Measurements from ENCODE around the gene C19orf85.

C19orf85 gene

GRCh38 chr19:55488986-55489710 is 24.6 kb upstream of the C19orf85 start:
- no peak for DNase-seq

GRCh38 chr19:55487924-55488687 is 23.6 kb upstream of the C19orf85 start, which contains the start of gene SSC5D:
Gene SSC5D (plus strand): TSS chr19:55488436. CDS start chr19:55488590, 154 bp downstream.
- no peak for DNase-seq

- DNase-seq: no peak
These were observed 22.7 kb upstream of the C19orf85 start for GRCh38 chr19:55486971-55487923.

- DNase-seq: no peak
These were observed 21.8 kb upstream of the C19orf85 start for GRCh38 chr19:55486043-55486970.

GRCh38 chr19:55485439-55486011 is 21.0 kb upstream of the C19orf85 start:
- no peak for DNase-seq

GRCh38 chr19:55484593-55485438 is 20.3 kb upstream of the C19orf85 start, which contains the start of gene NAT14:
Gene NAT14 (plus strand): TSS chr19:55485188. CDS start chr19:55485709, 521 bp downstream.
- DNase-seq: no peak

- no peak for DNase-seq
These were observed 19.4 kb upstream of the C19orf85 start for GRCh38 chr19:55483706-55484592.

- no peak for DNase-seq
These were observed 18.6 kb upstream of the C19orf85 start for GRCh38 chr19:55482967-55483705.

GRCh38 chr19:55482156-55482961 is 17.8 kb upstream of the C19orf85 start:
- no peak for DNase-seq

GRCh38 chr19:55481794-55482155 is 17.2 kb upstream of the C19orf85 start:
- DNase-seq: no peak

- no peak for DNase-seq
These were observed 16.7 kb upstream of the C19orf85 start for GRCh38 chr19:55481148-55481793.

- DNase-seq: no peak
These were observed 15.1 kb upstream of the C19orf85 start for GRCh38 chr19:55479451-55480230.

- no peak for DNase-seq
These were observed 14.5 kb upstream of the C19orf85 start for GRCh38 chr19:55479045-55479444.

- DNase-seq: no peak
These were observed 13.8 kb upstream of the C19orf85 start for GRCh38 chr19:55478364-55478763.

GRCh38 chr19:55477905-55478304 is 13.4 kb upstream of the C19orf85 start:
- DNase-seq: no peak

- peak; percentile 84 for DNase-seq
These were observed 11.7 kb upstream of the C19orf85 start, which contains the start of gene ZNF628 for GRCh38 chr19:55476100-55476775. Gene ZNF628 (plus strand): TSS chr19:55476617. CDS start chr19:55479911, 3,294 bp downstream.
